ENCODE measurements around the gene RAD23A. TPM values are rescaled to one million over a fixed set of nuclear protein-coding genes. Genes with fewer than 3 reads are reported as not detected.
"Not testable (repeated sequence)": the region's sequence is repeated elsewhere in the genome, so short reads cannot be mapped to it uniquely, and the experiment has no call there.

The RAD23A gene
- total and polyA plus RNA-seq, 2 donors (not counting 3 experiments of a cell fraction or from before 2014, with no cell fraction given) = 66.9 to 102 TPM

DNA sequence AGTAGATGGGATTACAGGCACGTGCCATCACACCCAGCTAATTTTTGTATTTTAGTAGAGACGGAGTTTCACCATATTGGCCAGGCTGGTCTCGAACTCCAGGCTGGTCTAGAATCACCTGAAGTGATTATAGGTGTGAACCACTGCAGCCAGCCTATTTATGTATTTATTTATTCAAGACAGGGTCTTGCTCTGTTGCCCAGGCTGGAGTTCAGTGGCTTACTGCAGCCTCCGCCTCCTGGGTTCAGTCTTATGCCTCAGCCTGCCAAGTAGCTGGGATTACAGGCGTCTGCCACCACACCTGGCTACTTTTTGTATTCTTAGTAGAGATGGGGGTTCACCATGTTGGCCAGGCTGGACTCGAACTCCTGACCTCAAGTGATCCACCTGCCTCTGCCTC, 6.4 kb downstream of the RAD23A start:
- H3K36me3 ChIP-seq (ENCODE audit: control insufficient read depth in 2 of 2, extremely low read depth in 1 of 2, insufficient read depth in 2 of 2, low read length in 2 of 2) = peaks cover 18 to 38% of the 10 kb centered on the region in 2 experiments
- dilution Hi-C loops (cut with MboI; ENCODE audit: extremely low pct_ligation_motif_present, low sequenced_read_pairs); H3K27me3 ChIP-seq (ENCODE audit: control insufficient read depth in 2 of 2, insufficient read depth in 2 of 2, low read length in 2 of 2); DNase-seq (ENCODE audit: low read depth, low spot score); H4K20me1 ChIP-seq (replicated peaks; ENCODE audit: control insufficient read depth, extremely low read depth, insufficient read depth, low read length); H3K9me3 ChIP-seq (replicated peaks; ENCODE audit: control insufficient read depth, insufficient read depth, low read length); FAIRE-seq; POLR2A ChIA-PET; H3K9me1 ChIP-seq (replicated peaks; ENCODE audit: control insufficient read depth, extremely low read depth, insufficient read depth, low read length); H2AFZ ChIP-seq (ENCODE audit: low read depth, low read length); H3K4me2 ChIP-seq (ENCODE audit: insufficient read depth, low read length); H3K9ac ChIP-seq (replicated peaks; ENCODE audit: extremely low read depth, insufficient read depth, low read length); intact Hi-C loops (cut with micrococcal nuclease); H3K4me3 ChIP-seq (replicated peaks in 1 of 3; ENCODE audit: insufficient read depth in 1 of 3, low read depth in 1 of 3, low read length in 3 of 3); BruUV-seq (replicated peaks): not testable (repeated sequence)
- H3K79me2 ChIP-seq (ENCODE audit: control insufficient read depth, insufficient read depth, low read length) = peaks cover 55% of the 10 kb centered on the region
- CTCF ChIA-PET = interaction anchor here (1.5 to 1.9 kb wide), 2 partner anchors 13 to 142 kb away, joined by 5 to 17 read pairs; no protein-coding TSS in a partner anchor
- peaks cover 42% of the 10 kb centered on the region for H3K4me1 ChIP-seq (ENCODE audit: control insufficient read depth, extremely low read depth, insufficient read depth, low read length)
- H3K27ac ChIP-seq (ENCODE audit: insufficient read depth, low read depth, low read length) = peak overlapping the region; percentile 97

DNA sequence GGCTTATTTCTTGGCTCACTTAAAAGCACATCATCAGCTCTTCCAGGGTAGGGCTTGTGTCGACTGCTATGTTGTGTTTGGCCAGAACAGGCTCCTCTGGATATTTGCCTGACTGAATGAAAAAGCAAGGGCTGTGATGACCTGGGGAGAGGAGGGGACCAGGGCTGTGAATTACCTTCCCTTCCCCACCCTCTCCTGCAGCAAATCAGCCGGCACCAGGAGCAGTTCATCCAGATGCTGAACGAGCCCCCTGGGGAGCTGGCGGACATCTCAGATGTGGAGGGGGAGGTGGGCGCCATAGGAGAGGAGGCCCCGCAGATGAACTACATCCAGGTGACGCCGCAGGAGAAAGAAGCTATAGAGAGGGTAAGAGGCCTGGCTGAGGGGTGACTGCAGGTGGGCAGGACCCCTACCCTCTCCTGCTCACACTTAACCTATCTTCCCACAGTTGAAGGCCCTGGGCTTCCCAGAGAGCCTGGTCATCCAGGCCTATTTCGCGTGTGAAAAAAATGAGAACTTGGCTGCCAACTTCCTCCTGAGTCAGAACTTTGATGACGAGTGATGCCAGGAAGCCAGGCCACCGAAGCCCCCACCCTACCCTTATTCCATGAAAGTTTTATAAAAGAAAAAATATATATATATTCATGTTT, 7.0 kb downstream of the RAD23A start:
- intact Hi-C loops (cut with micrococcal nuclease) = loop anchor here (1.0 kb wide), 1 partner anchor 7 kb away; the partner anchor contains the start of gene RAD23A
- no peaks in the 10 kb centered on the region for H4K20me1 ChIP-seq (replicated peaks; ENCODE audit: control insufficient read depth, extremely low read depth, insufficient read depth, low read length)
- no peaks in the 10 kb centered on the region for H3K27me3 ChIP-seq (ENCODE audit: control insufficient read depth in 2 of 2, insufficient read depth in 2 of 2, low read length in 2 of 2)
- POLR2A ChIA-PET = interaction anchor here (0.6 kb wide), 1 partner anchor 11 kb away, joined by 4 read pairs; no protein-coding TSS in a partner anchor
- H2AFZ ChIP-seq (ENCODE audit: low read depth, low read length) = no peak overlapping the region
- no peak for TF ChIP-seq EZH2 (IDR thresholded peaks at IDR 0.05; ENCODE audit: borderline replicate concordance, low read depth, low read length, severe bottlenecking)
- TF ChIP-seq MYC (IDR thresholded peaks at IDR 0.05; ENCODE audit: low read depth, low read length) = no peak
- TF ChIP-seq FOS (IDR thresholded peaks at IDR 0.05; ENCODE audit: borderline replicate concordance, insufficient read depth, low read length) = peak; percentile 63
- peak; percentile 43 for TF ChIP-seq JUN (IDR thresholded peaks at IDR 0.05; ENCODE audit: borderline replicate concordance, insufficient read depth, insufficient read length, low read depth)
- dilution Hi-C loops (cut with MboI; ENCODE audit: extremely low pct_ligation_motif_present, low sequenced_read_pairs) = no loop called here
- FAIRE-seq (peak; percentile 90), DNase-seq (ENCODE audit: low read depth, low spot score) (peak; percentile 86)
- H3K9me3 ChIP-seq (replicated peaks; ENCODE audit: control insufficient read depth, insufficient read depth, low read length) = no peaks in the 10 kb centered on the region
- H3K27ac ChIP-seq (ENCODE audit: insufficient read depth, low read depth, low read length) = peak overlapping the region; percentile 97
- no TSS peak for BruUV-seq (replicated peaks)
- peak overlapping the region; percentile 49 for H3K4me2 ChIP-seq (ENCODE audit: insufficient read depth, low read length)
- H3K79me2 ChIP-seq (ENCODE audit: control insufficient read depth, insufficient read depth, low read length) = peaks cover 54% of the 10 kb centered on the region
- CTCF ChIA-PET = interaction anchor here (0.9 to 1.9 kb wide), 4 partner anchors 13 to 141 kb away, joined by 3 to 17 read pairs (median 5); no protein-coding TSS in a partner anchor
- H3K4me3 ChIP-seq (replicated peaks in 1 of 3; ENCODE audit: insufficient read depth in 1 of 3, low read depth in 1 of 3, low read length in 3 of 3) = no peak overlapping the region
- H3K9me1 ChIP-seq (replicated peaks; ENCODE audit: control insufficient read depth, extremely low read depth, insufficient read depth, low read length) = no peaks in the 10 kb centered on the region
- H3K9ac ChIP-seq (replicated peaks; ENCODE audit: extremely low read depth, insufficient read depth, low read length) = peak overlapping the region; percentile 71
- H3K4me1 ChIP-seq (ENCODE audit: control insufficient read depth, extremely low read depth, insufficient read depth, low read length) = peaks cover 38% of the 10 kb centered on the region
- peaks cover 18 to 36% of the 10 kb centered on the region in 2 experiments for H3K36me3 ChIP-seq (ENCODE audit: control insufficient read depth in 2 of 2, extremely low read depth in 1 of 2, insufficient read depth in 2 of 2, low read length in 2 of 2)
